Tibial nerve (tissue), 4 donors: ENCODE data around the gene DNASE1L3.

Experiments used
- EP300 ChIP-seq, 2 donors: sonication (generic); formaldehyde crosslinking; IDR thresholded peaks; one replicate each; pipeline ENCODE4 v1.6.1; 2017; ENCODE audit warnings: antibody characterized with exemption in 2 of 2, mild to moderate bottlenecking in 1 of 2
- POLR2A ChIP-seq, 2 donors: fragments of 450-650 bp; IDR thresholded peaks; one replicate each; pipeline ENCODE4 v1.6.1; 2017; ENCODE audit warnings: antibody characterized with exemption in 2 of 2, mild to moderate bottlenecking in 2 of 2, moderate library complexity in 2 of 2
- TF ChIP-seq, protein P1 (sequence below), 5 experiments: fragments of 200-600 bp in 3 of 5; fragments of 450-650 bp in 2 of 5; sonication (generic) in 3 of 5; IDR thresholded peaks; one replicate each; pipeline ENCODE4 v1.5.1; 2016 to 2019; ENCODE audit warnings: antibody characterized with exemption in 5 of 5, mild to moderate bottlenecking in 3 of 5, moderate library complexity in 2 of 5

DNA sequence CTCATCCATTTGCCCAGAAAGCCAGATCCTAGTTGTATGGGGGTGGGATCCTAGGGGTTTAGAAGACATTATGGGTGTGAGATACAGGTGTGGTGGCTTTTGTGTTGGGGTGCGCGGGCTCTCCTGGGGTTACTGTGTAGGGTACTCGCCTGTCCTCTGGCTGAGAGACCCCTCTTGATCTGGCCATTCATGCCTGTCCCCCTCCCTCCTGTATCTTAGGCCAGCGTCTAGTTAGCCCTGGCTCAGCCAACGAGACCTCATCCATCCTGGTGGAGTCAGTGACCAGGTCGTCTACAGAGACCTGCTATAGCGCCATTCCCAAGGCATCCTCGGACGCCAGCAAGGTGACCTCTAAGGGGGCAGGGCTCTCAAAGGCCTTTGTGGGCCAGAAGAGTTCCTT is 41.4 kb downstream of the DNASE1L3 start:
- TF ChIP-seq, protein P1, sequence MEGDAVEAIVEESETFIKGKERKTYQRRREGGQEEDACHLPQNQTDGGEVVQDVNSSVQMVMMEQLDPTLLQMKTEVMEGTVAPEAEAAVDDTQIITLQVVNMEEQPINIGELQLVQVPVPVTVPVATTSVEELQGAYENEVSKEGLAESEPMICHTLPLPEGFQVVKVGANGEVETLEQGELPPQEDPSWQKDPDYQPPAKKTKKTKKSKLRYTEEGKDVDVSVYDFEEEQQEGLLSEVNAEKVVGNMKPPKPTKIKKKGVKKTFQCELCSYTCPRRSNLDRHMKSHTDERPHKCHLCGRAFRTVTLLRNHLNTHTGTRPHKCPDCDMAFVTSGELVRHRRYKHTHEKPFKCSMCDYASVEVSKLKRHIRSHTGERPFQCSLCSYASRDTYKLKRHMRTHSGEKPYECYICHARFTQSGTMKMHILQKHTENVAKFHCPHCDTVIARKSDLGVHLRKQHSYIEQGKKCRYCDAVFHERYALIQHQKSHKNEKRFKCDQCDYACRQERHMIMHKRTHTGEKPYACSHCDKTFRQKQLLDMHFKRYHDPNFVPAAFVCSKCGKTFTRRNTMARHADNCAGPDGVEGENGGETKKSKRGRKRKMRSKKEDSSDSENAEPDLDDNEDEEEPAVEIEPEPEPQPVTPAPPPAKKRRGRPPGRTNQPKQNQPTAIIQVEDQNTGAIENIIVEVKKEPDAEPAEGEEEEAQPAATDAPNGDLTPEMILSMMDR (IDR thresholded peaks at IDR 0.05): no peak
- no peak for TF ChIP-seq EP300 (IDR thresholded peaks at IDR 0.05)
- TF ChIP-seq POLR2A (IDR thresholded peaks at IDR 0.05): no peak
